Activated CD8-positive, alpha-beta T cell treated with anti-CD3 and anti-CD28 coated beads for 36 hours (primary cell): ENCODE measurements around the gene LGR6. TPM values are rescaled to one million over a fixed set of nuclear protein-coding genes. Genes with fewer than 3 reads are reported as not detected.

ENCODE experiments used
- ATAC-seq: fragments of 200-7000 bp; cut with Tn5 transposase; one replicate; pipeline ENCODE4 v1.10.0; 2021; ENCODE audit warnings: mild to moderate bottlenecking, moderate library complexity
- CTCF ChIA-PET: fragments of 350-600 bp; sonication (Branson Sonifier 250); formaldehyde crosslinking; loops from one replicate; lab custom pipeline; 2021; ENCODE audit warnings: antibody characterized with exemption; lab: Charles Lee
- POLR2A ChIA-PET: fragments of 350-600 bp; sonication (Branson Sonifier 250); formaldehyde crosslinking; loops from one replicate; lab custom pipeline; 2021; ENCODE audit warnings: antibody characterized with exemption; lab: Charles Lee
- DNase-seq: peaks from one replicate; pipeline ENCODE4 v3.0.0-alpha.2; 2020
- H3K27ac Mint-ChIP-seq: one replicate; pipeline ENCODE4 v1.8.0; 2021; ENCODE audit warnings: mild to moderate bottlenecking, mixed read lengths
- H3K27me3 Mint-ChIP-seq: one replicate; pipeline ENCODE4 v1.8.0; 2021; ENCODE audit warnings: mixed read lengths
- H3K36me3 Mint-ChIP-seq: one replicate; pipeline ENCODE4 v1.8.0; 2021; ENCODE audit warnings: low read depth, mixed read lengths
- H3K4me1 Mint-ChIP-seq: one replicate; pipeline ENCODE4 v1.8.0; 2021; ENCODE audit warnings: low read depth, mixed read lengths
- H3K4me3 Mint-ChIP-seq: one replicate; pipeline ENCODE4 v1.8.0; 2021; ENCODE audit warnings: mild to moderate bottlenecking, moderate library complexity, mixed read lengths
- H3K9me3 Mint-ChIP-seq: one replicate; pipeline ENCODE4 v1.8.0; 2021; ENCODE audit warnings: mixed read lengths
- intact Hi-C: fragments of 100-400 bp; cut with micrococcal nuclease; formaldehyde crosslinking; loops from one replicate; pipeline ENCODE4 v1.10.0; 2022
- total RNA-seq, 2 experiments: library from RNA; stranded (reverse); gene quantifications; one replicate each; pipeline ENCODE4 v1.2.3, GENCODE V29; 2021
- TF ChIP-seq, protein P1 (sequence below): fragments of 200-600 bp; IDR thresholded peaks from one replicate; pipeline ENCODE4 v1.8.0; 2022; ENCODE audit warnings: antibody characterized with exemption, mild to moderate bottlenecking

Gene LGR6
- total RNA-seq, 2 experiments from 2014 or later = 0.34 TPM

DNA sequence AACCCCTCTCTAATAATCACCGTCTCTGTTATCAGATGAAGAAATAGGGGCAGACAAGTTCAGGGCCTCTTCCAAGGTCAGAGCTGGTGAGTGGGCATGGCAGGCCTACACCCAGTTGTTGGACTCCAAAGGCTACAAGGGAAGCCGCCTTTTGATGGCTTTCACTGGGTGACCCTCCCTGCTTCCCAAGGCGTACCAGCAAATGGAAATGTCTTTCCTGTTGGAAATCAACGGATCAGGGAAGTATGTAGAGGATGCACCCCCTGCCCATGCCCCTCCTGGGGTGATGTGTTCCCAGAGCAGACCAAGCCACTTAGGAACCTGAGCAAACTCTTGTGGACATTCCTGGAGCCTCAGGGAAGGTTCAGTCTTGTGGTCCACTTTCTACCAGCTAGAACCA lies 47.4 kb downstream of the LGR6 start:
- TF ChIP-seq, protein P1, sequence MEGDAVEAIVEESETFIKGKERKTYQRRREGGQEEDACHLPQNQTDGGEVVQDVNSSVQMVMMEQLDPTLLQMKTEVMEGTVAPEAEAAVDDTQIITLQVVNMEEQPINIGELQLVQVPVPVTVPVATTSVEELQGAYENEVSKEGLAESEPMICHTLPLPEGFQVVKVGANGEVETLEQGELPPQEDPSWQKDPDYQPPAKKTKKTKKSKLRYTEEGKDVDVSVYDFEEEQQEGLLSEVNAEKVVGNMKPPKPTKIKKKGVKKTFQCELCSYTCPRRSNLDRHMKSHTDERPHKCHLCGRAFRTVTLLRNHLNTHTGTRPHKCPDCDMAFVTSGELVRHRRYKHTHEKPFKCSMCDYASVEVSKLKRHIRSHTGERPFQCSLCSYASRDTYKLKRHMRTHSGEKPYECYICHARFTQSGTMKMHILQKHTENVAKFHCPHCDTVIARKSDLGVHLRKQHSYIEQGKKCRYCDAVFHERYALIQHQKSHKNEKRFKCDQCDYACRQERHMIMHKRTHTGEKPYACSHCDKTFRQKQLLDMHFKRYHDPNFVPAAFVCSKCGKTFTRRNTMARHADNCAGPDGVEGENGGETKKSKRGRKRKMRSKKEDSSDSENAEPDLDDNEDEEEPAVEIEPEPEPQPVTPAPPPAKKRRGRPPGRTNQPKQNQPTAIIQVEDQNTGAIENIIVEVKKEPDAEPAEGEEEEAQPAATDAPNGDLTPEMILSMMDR = no peak
- ChIA-PET CTCF (interaction anchor here (1.1 to 1.7 kb wide), 3 partner anchors 28 to 75 kb away, joined by 3 to 6 read pairs (median 4); no protein-coding TSS in a partner anchor), POLR2A (no interaction called here)
- H3K4me1 Mint-ChIP-seq = peaks cover 3% of the 10 kb centered on the region
- peaks cover 8% of the 10 kb centered on the region for H3K27me3 Mint-ChIP-seq
- ATAC-seq (no peak), DNase-seq (no peak)
- no peaks in the 10 kb centered on the region for H3K36me3 Mint-ChIP-seq
- no peaks in the 10 kb centered on the region for H3K9me3 Mint-ChIP-seq
- H3K4me3 Mint-ChIP-seq = no peak overlapping the region
- intact Hi-C loops = no loop called here
- H3K27ac Mint-ChIP-seq = no peak overlapping the region

DNA sequence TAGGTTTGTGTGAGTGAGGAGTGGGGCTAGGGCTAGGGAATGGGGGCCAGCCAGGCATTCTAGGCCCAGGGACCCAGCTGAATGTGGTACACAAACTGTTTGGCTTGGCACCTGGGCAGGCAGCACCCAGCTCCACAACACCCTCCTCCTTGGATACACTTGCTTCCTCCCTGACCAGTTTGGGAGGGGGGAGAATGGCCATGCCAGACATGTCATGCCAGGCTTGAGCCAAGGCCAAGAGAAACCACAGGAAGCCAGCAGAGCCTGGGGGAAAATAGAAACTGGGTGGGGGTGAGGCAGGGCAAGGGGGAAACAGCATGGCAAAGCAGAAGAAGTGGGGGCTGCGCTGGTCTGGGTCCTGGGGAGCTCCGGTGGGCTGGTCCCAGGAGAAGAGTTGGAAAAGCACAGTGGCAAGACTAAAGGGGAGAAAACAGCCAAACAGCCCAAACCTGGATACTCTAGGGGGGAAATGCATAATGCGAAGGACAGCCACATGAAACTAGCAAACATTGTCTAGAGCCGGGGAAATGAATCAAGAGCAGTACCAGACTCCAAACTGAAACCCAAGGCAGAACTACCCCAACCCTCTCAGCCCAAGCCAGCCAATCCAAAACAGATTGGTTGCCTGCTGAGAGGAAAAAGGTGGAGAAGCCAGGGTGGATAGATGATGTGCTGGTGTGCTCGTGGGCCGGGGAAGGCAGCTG lies 47.9 kb downstream of the LGR6 start:
- Mint-ChIP-seq H3K36me3 (no peaks in the 10 kb centered on the region), H3K27me3 (peaks cover 6% of the 10 kb centered on the region), H3K4me1 (peaks cover 1% of the 10 kb centered on the region), H3K27ac (no peak overlapping the region), H3K4me3 (no peak overlapping the region), H3K9me3 (no peaks in the 10 kb centered on the region)
- intact Hi-C loops = no loop called here
- TF ChIP-seq, protein P1 = no peak
- no peak for DNase-seq
- ChIA-PET POLR2A (interaction anchor here (0.8 kb wide), 1 partner anchor 26 kb away, joined by 4 read pairs; no protein-coding TSS in a partner anchor), CTCF (interaction anchor here (1.1 to 1.7 kb wide), 3 partner anchors 29 to 75 kb away, joined by 3 to 6 read pairs (median 4); no protein-coding TSS in a partner anchor)
- ATAC-seq = no peak

DNA sequence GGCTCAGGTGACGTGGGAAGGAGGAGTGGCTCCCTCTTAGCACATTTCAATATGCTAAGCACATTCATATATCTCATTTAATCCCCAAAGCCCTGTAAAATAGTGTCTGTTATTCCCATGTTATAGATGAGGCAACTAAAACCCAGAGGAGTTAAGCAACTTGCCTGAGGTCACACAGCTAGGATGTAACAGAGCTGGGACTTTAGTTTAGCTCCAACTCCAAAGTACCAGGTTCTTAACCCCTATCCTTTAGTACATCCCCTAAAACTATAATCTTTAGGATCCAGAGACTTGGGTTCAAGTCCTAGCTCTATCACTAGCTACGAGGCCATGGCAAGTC lies 48.5 kb downstream of the LGR6 start:
- no peak for DNase-seq
- Mint-ChIP-seq H3K4me1 (no peaks in the 10 kb centered on the region), H3K27me3 (peaks cover 6% of the 10 kb centered on the region), H3K27ac (no peak overlapping the region), H3K4me3 (no peak overlapping the region), H3K36me3 (no peaks in the 10 kb centered on the region), H3K9me3 (no peaks in the 10 kb centered on the region)
- POLR2A ChIA-PET = interaction anchor here (0.8 kb wide), 1 partner anchor 25 kb away, joined by 4 read pairs; no protein-coding TSS in a partner anchor
- CTCF ChIA-PET = interaction anchor here (1.7 kb wide), 1 partner anchor 29 kb away, joined by 4 read pairs; no protein-coding TSS in a partner anchor
- ATAC-seq = no peak
- intact Hi-C loops = no loop called here
- TF ChIP-seq, protein P1 = no peak

DNA sequence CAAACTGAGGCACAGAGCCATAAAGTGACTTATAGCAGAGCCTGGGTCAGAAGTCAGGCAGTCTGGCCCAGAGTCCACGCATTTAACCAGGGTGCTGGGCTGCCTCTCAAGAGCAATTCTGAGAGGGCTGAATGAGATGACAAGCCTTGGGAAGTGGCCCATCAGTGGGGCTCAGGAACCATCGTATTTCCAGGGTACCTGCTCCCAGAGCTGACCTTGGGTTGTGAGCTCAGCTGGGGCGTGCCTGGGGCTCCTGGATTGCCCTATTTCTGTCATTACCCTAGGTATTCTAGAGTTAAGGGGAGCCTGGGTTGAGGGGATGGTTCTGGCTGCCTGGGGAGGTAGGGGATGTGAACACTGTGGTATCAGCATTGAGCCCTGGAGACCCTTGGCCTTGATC lies 49.4 kb downstream of the LGR6 start:
- no peaks in the 10 kb centered on the region for H3K36me3 Mint-ChIP-seq
- ATAC-seq (no peak), DNase-seq (no peak)
- no peak overlapping the region for H3K4me3 Mint-ChIP-seq
- intact Hi-C loops = no loop called here
- POLR2A ChIA-PET = no interaction called here
- CTCF ChIA-PET = no interaction called here
- H3K4me1 Mint-ChIP-seq = no peaks in the 10 kb centered on the region
- H3K27me3 Mint-ChIP-seq = peaks cover 4% of the 10 kb centered on the region
- H3K27ac Mint-ChIP-seq = no peak overlapping the region
- no peaks in the 10 kb centered on the region for H3K9me3 Mint-ChIP-seq
- TF ChIP-seq, protein P1 = no peak

DNA sequence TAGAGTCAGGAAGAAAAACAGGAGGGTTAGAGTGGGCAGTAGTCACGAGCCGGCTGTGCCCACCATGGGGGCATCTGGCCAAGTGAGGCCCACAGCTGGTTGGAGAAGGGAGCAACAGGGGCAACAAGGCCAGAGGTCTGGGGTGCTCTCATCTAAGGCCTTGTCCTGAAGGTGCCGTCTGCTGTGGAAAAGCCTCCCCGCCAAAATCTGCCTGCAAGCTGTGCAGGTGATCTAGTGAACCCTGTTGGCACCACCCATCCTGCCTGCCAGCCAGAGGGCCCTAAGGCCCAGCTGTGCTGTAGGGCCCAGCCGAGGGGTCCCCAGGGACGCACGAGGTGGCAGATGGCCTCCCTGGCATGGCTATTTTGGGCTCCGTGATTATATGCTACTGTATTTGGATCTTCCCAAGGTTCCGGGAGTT lies 51.3 kb downstream of the LGR6 start:
- no peak overlapping the region for H3K27ac Mint-ChIP-seq
- DNase-seq (no peak), ATAC-seq (no peak)
- ChIA-PET CTCF (no interaction called here), POLR2A (no interaction called here)
- no peak overlapping the region for H3K4me3 Mint-ChIP-seq
- H3K9me3 Mint-ChIP-seq = no peaks in the 10 kb centered on the region
- no peaks in the 10 kb centered on the region for H3K36me3 Mint-ChIP-seq
- TF ChIP-seq, protein P1 = no peak
- no peaks in the 10 kb centered on the region for H3K4me1 Mint-ChIP-seq
- intact Hi-C loops = no loop called here
- H3K27me3 Mint-ChIP-seq = no peaks in the 10 kb centered on the region
